PC-3 (cell line): Measurements from ENCODE around the gene PMEPA1. TPM values are rescaled to one million over a fixed set of nuclear protein-coding genes. Genes with fewer than 3 reads are reported as not detected.

Experiments used
- ATAC-seq: fragments of 200-7000 bp; cut with Tn5 transposase; 2 replicates; pipeline ENCODE4 v1.9.1; 2020; ENCODE audit warnings: mild to moderate bottlenecking, moderate library complexity
- BruUV-seq: library from RNA; stranded (reverse); fragments of 400-500 nt; replicated peaks from 2 replicates; lab custom pipeline; 2021; lab: Mats Ljungman, UMichigan
- CTCF ChIA-PET: fragments of 300-600 bp; sonication (Branson Sonifier 250); formaldehyde crosslinking; loops from one replicate; lab custom pipeline; 2022; ENCODE audit warnings: antibody characterized with exemption; lab: Charles Lee
- POLR2A ChIA-PET: fragments of 300-600 bp; sonication (Branson Sonifier 250); formaldehyde crosslinking; loops from one replicate; lab custom pipeline; 2022; ENCODE audit warnings: antibody characterized with exemption; ENCODE audit not compliant: unreplicated experiment; lab: Charles Lee
- DNase-seq: peaks from one replicate; pipeline ENCODE4 v3.0.0-alpha.2; 2015
- H2AFZ ChIP-seq: fragments of 300-600 bp; sonication (generic); 2 replicates; pipeline ENCODE4 v1.6.0; 2016; ENCODE audit warnings: antibody characterized with exemption, low read length
- H3F3A ChIP-seq: fragments of 300-600 bp; sonication (generic); one replicate; pipeline ENCODE4 v1.6.0; 2017; ENCODE audit warnings: antibody characterized with exemption, low read length, control low read depth, mild to moderate bottlenecking; ENCODE audit not compliant: unreplicated experiment
- H3K27ac ChIP-seq: fragments of 300-600 bp; sonication (generic); 2 replicates; pipeline ENCODE4 v1.5.1; 2016; ENCODE audit warnings: mild to moderate bottlenecking, low read length
- H3K27me3 ChIP-seq: fragments of 300-600 bp; sonication (generic); 2 replicates; pipeline ENCODE4 v1.6.1; 2016; ENCODE audit warnings: low read length, mixed read lengths
- H3K36me3 ChIP-seq: fragments of 300-600 bp; sonication (generic); 2 replicates; pipeline ENCODE4 v1.6.1; 2016; ENCODE audit warnings: low read depth, mixed run types, low read length, mixed read lengths
- H3K4me1 ChIP-seq: fragments of 300-600 bp; sonication (generic); 2 replicates; pipeline ENCODE4 v1.5.1; 2016; ENCODE audit warnings: low read length; ENCODE audit not compliant: insufficient read depth
- H3K4me2 ChIP-seq: fragments of 300-600 bp; sonication (generic); 2 replicates; pipeline ENCODE4 v1.6.0; 2016; ENCODE audit warnings: low read length
- H3K4me3 ChIP-seq: fragments of 300-600 bp; sonication (generic); 2 replicates; pipeline ENCODE4 v1.5.1; 2016; ENCODE audit warnings: mild to moderate bottlenecking, low read length, mixed read lengths
- H3K79me2 ChIP-seq: fragments of 300-600 bp; sonication (generic); 2 replicates; pipeline ENCODE4 v1.6.1; 2017; ENCODE audit warnings: low read length, mixed read lengths
- H3K9ac ChIP-seq: fragments of 300-600 bp; sonication (generic); 2 replicates; pipeline ENCODE4 v1.6.0; 2016; ENCODE audit warnings: mild to moderate bottlenecking, low read length
- H3K9me2 ChIP-seq: fragments of 300-600 bp; sonication (generic); replicated peaks from 2 replicates; pipeline ENCODE4 v1.6.1; 2016; ENCODE audit warnings: mixed run types, low read length, mixed read lengths
- H3K9me3 ChIP-seq: fragments of 300-600 bp; sonication (generic); 2 replicates; pipeline ENCODE4 v1.6.1; 2016; ENCODE audit warnings: low read length, mixed read lengths
- H4K20me1 ChIP-seq: fragments of 300-600 bp; sonication (generic); 2 replicates; pipeline ENCODE4 v1.6.1; 2016; ENCODE audit warnings: low read length, mixed read lengths
- EZH2 ChIP-seq: fragments of 300-600 bp; sonication (generic); IDR thresholded peaks from one replicate; pipeline ENCODE4 v1.6.1; 2017; ENCODE audit warnings: antibody characterized with exemption, mild to moderate bottlenecking, low read length; ENCODE audit not compliant: unreplicated experiment
- EZH2phosphoT487 ChIP-seq: fragments of 300-600 bp; sonication (generic); IDR thresholded peaks from 2 replicates; pipeline ENCODE4 v1.6.1; 2018; ENCODE audit warnings: mild to moderate bottlenecking, antibody characterized with exemption, low read length, borderline replicate concordance
- intact Hi-C: fragments of 100-400 bp; cut with micrococcal nuclease; formaldehyde crosslinking; loops from 2 replicates; pipeline ENCODE4 v1.9.0; 2023
- total RNA-seq: library from RNA; depleted of rRNA; stranded (reverse); fragments of >200 nt; gene quantifications from 2 replicates; pipeline ENCODE4 v1.2.3, GENCODE V29; 2014
- TF ChIP-seq, protein P1 (sequence below): fragments of 300-600 bp; sonication (generic); conservative IDR thresholded peaks from 2 replicates; pipeline ENCODE4 v1.5.1; 2017; ENCODE audit warnings: antibody characterized with exemption, low read depth, mild to moderate bottlenecking, low read length

The PMEPA1 gene
- total RNA-seq, 1 experiment from 2014 or later, result 21.9 TPM

DNA sequence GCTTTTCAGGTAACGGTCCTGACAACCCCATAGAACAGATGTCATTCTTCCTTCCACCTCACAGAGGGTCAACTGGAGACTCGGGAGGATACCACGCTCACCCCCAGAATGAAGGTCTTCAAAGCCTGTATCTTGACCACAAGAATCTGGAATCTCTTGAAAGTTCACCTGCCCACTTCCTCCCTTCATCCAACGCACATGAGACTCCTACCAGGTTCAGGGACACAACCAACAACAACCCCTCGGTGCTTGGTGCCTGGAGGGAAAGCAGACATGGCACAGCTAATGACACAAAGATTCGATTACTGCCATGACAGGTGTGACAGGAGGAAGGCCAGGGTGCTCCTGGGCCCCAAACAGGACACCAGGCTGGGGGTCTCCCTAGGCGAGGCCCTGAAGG lies 8.2 kb downstream of the PMEPA1 start:
- no peak overlapping the region for H3K4me3 ChIP-seq
- CTCF ChIA-PET, result interaction anchor here (0.6 kb wide), 1 partner anchor 9 kb away, joined by 3 read pairs; no protein-coding TSS in a partner anchor
- TF ChIP-seq EZH2, result no peak
- TF ChIP-seq, protein P1, sequence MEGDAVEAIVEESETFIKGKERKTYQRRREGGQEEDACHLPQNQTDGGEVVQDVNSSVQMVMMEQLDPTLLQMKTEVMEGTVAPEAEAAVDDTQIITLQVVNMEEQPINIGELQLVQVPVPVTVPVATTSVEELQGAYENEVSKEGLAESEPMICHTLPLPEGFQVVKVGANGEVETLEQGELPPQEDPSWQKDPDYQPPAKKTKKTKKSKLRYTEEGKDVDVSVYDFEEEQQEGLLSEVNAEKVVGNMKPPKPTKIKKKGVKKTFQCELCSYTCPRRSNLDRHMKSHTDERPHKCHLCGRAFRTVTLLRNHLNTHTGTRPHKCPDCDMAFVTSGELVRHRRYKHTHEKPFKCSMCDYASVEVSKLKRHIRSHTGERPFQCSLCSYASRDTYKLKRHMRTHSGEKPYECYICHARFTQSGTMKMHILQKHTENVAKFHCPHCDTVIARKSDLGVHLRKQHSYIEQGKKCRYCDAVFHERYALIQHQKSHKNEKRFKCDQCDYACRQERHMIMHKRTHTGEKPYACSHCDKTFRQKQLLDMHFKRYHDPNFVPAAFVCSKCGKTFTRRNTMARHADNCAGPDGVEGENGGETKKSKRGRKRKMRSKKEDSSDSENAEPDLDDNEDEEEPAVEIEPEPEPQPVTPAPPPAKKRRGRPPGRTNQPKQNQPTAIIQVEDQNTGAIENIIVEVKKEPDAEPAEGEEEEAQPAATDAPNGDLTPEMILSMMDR, result no peak
- no peak for TF ChIP-seq EZH2phosphoT487
- H3K4me2 ChIP-seq, result no peak overlapping the region
- H3K4me1 ChIP-seq, result peaks cover 71% of the 10 kb centered on the region
- intact Hi-C loops, result no loop called here
- H3K9ac ChIP-seq, result no peak overlapping the region
- H3F3A ChIP-seq, result peaks cover 19% of the 10 kb centered on the region
- no peak overlapping the region for H3K27ac ChIP-seq
- POLR2A ChIA-PET, result no interaction called here
- peaks cover 69% of the 10 kb centered on the region for H4K20me1 ChIP-seq
- peaks cover 32% of the 10 kb centered on the region for H3K36me3 ChIP-seq
- ATAC-seq (no peak), DNase-seq (no peak)
- H3K27me3 ChIP-seq, result no peaks in the 10 kb centered on the region
- H2AFZ ChIP-seq, result no peak overlapping the region
- no peaks in the 10 kb centered on the region for H3K9me3 ChIP-seq
- no peaks in the 10 kb centered on the region for H3K9me2 ChIP-seq
- peaks cover 93% of the 10 kb centered on the region for H3K79me2 ChIP-seq
- no TSS peak for BruUV-seq

- DNase-seq (no peak), ATAC-seq (no peak)
- Histone ChIP-seq H3K9me3 (no peaks in the 10 kb centered on the region), H3F3A (peaks cover 19% of the 10 kb centered on the region), H3K27ac (no peak overlapping the region), H3K27me3 (no peaks in the 10 kb centered on the region), H3K4me1 (peaks cover 71% of the 10 kb centered on the region), H3K4me2 (no peak overlapping the region), H3K36me3 (peaks cover 29% of the 10 kb centered on the region), H3K9me2 (no peaks in the 10 kb centered on the region), H2AFZ (no peak overlapping the region), H4K20me1 (peaks cover 63% of the 10 kb centered on the region), H3K4me3 (no peak overlapping the region), H3K79me2 (peaks cover 93% of the 10 kb centered on the region), H3K9ac (no peak overlapping the region)
- no TSS peak for BruUV-seq
- ChIA-PET POLR2A (no interaction called here), CTCF (no interaction called here)
- intact Hi-C loops, result no loop called here
- TF ChIP-seq, protein P1, result no peak
- TF ChIP-seq EZH2phosphoT487 (no peak), EZH2 (no peak)
Observed at GRCh38 chr20:57701090-57701489, 8.7 kb downstream of the PMEPA1 start.

DNA sequence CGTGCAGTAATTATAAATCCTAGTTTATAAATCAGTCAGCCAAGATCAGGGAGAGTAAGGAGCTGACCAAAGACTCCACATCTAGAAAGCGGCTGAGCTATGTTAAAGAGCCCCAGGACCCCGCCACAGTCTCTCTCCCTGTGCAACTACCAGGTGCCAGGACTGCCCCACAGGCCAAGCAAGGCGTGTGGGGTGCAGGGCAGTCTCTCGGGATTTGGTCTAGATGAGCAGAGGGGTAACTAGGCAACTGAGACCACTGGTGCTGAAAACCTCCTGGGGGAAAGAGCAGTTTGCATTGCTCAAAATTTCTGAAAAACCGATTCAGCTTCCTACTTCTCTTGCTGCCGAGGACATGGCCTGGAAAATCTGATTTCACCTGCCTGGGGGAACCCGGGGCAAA lies 10.4 kb downstream of the PMEPA1 start:
- Histone ChIP-seq H3K27ac (peak overlapping the region; percentile 94), H3K79me2 (peaks cover 92% of the 10 kb centered on the region), H3K27me3 (no peaks in the 10 kb centered on the region), H3K9ac (peak overlapping the region; percentile 73), H3K36me3 (peaks cover 23% of the 10 kb centered on the region), H3K4me3 (peak overlapping the region; percentile 50; the same call in 1 of the 2 replicates), H3K9me2 (no peaks in the 10 kb centered on the region), H2AFZ (no peak overlapping the region), H3F3A (peaks cover 23% of the 10 kb centered on the region), H3K4me1 (peaks cover 80% of the 10 kb centered on the region), H3K9me3 (no peaks in the 10 kb centered on the region), H4K20me1 (peaks cover 46% of the 10 kb centered on the region), H3K4me2 (peak overlapping the region; percentile 77)
- intact Hi-C loops, result loop anchor here (5.0 kb wide), 4 partner anchors 77 to 428 kb away; partner anchors contain the start of gene ZBP1
- POLR2A ChIA-PET, result no interaction called here
- no peak for ATAC-seq
- DNase-seq, result no peak
- CTCF ChIA-PET, result interaction anchor here (0.6 to 0.7 kb wide), 2 partner anchors 49 to 524 kb away, joined by 3 read pairs; no protein-coding TSS in a partner anchor
- TF ChIP-seq, protein P1, result no peak
- TF ChIP-seq EZH2 (no peak), EZH2phosphoT487 (no peak)
- BruUV-seq, result no TSS peak
